AG08395 (cell line): ENCODE data around the gene ARL17A.
"Not testable (repeated sequence)": the region's sequence is repeated elsewhere in the genome, so short reads cannot be mapped to it uniquely, and the experiment has no call there.

Source experiments
- DNase-seq: peaks from one replicate; pipeline ENCODE4 v3.0.0; 2012; ENCODE audit warnings: mixed read lengths, low spot score

ARL17A gene

DNA sequence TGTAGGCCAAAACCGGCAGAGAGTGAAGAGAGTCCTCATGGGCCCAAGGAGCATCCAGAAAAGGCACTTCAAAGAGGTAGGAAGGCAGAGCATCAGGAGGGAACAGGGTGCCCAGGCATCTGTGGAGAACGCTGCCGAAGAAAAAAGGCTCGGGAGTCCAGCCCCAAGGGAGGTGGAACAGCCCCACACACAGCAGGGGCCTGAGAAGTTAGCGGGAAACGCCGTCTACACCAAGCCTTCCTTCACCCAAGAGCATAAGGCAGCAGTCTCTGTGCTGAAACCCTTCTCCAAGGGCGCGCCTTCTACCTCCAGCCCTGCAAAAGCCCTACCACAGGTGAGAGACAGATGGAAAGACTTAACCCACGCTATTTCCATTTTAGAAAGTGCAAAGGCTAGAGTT is 30.9 kb downstream of the ARL17A start:
- not testable (repeated sequence) for DNase-seq

DNA sequence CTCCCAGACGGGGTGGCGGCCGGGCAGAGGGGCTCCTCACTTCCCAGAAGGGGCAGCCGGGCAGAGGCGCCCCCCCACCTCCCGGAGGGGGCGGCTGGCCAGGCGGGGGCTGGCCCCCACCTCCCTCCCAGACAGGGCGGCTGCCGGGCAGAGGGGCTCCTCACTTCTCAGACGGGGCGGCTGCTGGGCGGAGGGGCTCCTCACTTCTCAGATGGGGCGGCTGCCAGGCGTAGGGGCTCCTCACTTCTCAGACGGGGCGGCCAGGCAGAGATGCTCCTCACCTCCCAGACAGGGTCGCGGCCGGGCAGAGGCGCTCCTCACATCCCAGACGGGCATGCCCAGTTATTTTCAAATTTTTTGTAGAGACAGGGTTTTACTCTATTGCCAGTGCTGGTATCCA is 44.8 kb downstream of the ARL17A start:
- not testable (repeated sequence) for DNase-seq

DNA sequence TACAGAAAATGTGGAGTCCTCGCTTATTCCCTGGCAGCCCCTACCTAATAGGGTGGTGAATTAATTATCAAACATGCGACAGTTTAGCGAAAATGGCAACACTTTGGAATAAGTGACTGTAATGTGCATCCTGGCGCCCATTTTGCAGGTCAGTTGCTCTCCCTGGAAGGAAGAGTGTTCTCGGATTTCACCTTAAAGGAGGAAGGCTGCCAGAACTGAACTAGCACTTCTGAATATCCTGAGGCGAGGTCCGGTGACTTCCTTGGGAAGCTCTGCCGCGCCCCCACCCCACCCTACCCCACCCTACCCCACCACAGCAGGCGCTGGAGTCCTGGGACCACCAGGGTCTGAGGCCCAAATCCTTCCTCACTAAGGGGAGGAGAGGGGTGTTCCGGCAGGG is 67.3 kb downstream of the ARL17A start, which contains the start of gene LRRC37A2:
Gene LRRC37A2, plus strand, starts transcription at position 301 of the 400 bp plus-strand sequence. CDS start 245 bp downstream, outside the sequence.
- not testable (repeated sequence) for DNase-seq

- DNase-seq: not testable (repeated sequence)
These were observed 73.6 kb downstream of the ARL17A start for GRCh38 chr17:46505896-46506295.

- not testable (repeated sequence) for DNase-seq
These were observed 79.9 kb downstream of the ARL17A start for GRCh38 chr17:46499437-46500139.

- DNase-seq: not testable (repeated sequence)
These were observed 87.5 kb downstream of the ARL17A start for GRCh38 chr17:46492021-46492420.

- not testable (repeated sequence) for DNase-seq
These were observed 98.2 kb downstream of the ARL17A start for GRCh38 chr17:46481310-46481709.

- not testable (repeated sequence) for DNase-seq
These were observed 100.7 kb downstream of the ARL17A start for GRCh38 chr17:46478823-46479222.

DNA sequence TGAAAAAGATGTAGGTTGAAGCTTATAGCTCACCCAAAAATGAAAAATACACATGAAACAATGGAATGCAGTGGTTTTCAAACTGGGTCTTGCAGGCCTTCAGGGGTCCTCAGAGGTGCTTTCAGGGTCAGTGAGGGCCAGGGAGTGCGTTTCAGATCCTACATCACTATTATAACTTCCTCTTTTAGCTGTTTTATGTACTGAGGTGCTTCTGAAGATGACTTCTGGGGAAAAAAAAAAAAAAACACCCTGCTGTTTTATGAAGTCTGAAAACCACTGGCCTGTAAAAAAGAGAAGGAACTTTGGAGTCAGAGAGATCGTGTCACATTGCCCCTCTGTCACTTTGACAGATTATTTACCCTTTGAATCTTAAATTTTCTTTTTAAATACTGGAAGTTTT is 103.9 kb downstream of the ARL17A start:
- DNase-seq: not testable (repeated sequence)

GRCh38 chr17:46474489-46474888 is 105.0 kb downstream of the ARL17A start:
- DNase-seq: not testable (repeated sequence)

GRCh38 chr17:46467618-46468017 is 111.9 kb downstream of the ARL17A start:
- not testable (repeated sequence) for DNase-seq
